Neuronal stem cell (in vitro differentiated cells): ENCODE data around the gene DRG1.
"Not testable (repeated sequence)": the region's sequence is repeated elsewhere in the genome, so short reads cannot be mapped to it uniquely, and the experiment has no call there.

Experiments used
- DNase-seq: peaks from one replicate; pipeline ENCODE4 v3.0.0-alpha.2; 2013; ENCODE audit warnings: low spot score
- H2AFZ ChIP-seq: one replicate; pipeline ENCODE4 v1.6.1; 2013; ENCODE audit warnings: mild to moderate bottlenecking, low read length, inconsistent platforms
- H2AK5ac ChIP-seq: 2 replicates; pipeline ENCODE4 v1.6.1; 2013; ENCODE audit warnings: low read depth, mild to moderate bottlenecking, inconsistent platforms, low read length, moderate library complexity, mixed read lengths
- H2BK120ac ChIP-seq: 2 replicates; pipeline ENCODE4 v1.6.1; 2013; ENCODE audit warnings: low read depth, mild to moderate bottlenecking, inconsistent platforms, low read length, moderate library complexity, mixed read lengths
- H2BK12ac ChIP-seq: one replicate; pipeline ENCODE4 v1.6.1; 2013; ENCODE audit warnings: low read length, inconsistent platforms
- H2BK15ac ChIP-seq: 2 replicates; pipeline ENCODE4 v1.6.1; 2013; ENCODE audit warnings: mild to moderate bottlenecking, low read length, inconsistent platforms, mixed read lengths
- H2BK5ac ChIP-seq: one replicate; pipeline ENCODE4 v1.6.1; 2013; ENCODE audit warnings: inconsistent platforms, mild to moderate bottlenecking, low read length, moderate library complexity
- H3K14ac ChIP-seq: one replicate; pipeline ENCODE4 v1.6.1; 2013; ENCODE audit warnings: low read length, inconsistent platforms
- H3K18ac ChIP-seq: 2 replicates; pipeline ENCODE4 v1.6.1; 2013; ENCODE audit warnings: low read length, inconsistent platforms
- H3K23ac ChIP-seq: 2 replicates; pipeline ENCODE4 v1.6.1; 2013; ENCODE audit warnings: low read depth, mild to moderate bottlenecking, mixed read lengths, low read length, inconsistent platforms; ENCODE audit not compliant: poor library complexity
- H3K27ac ChIP-seq: replicated peaks from 3 replicates; pipeline ENCODE4 v1.5.1; 2013; ENCODE audit warnings: low read length, inconsistent platforms
- H3K27me3 ChIP-seq, 3 experiments: 2 replicates each; pipeline ENCODE4 v1.6.1; 2013; ENCODE audit warnings: low read length in 3 of 3, mild to moderate bottlenecking in 2 of 3, inconsistent platforms in 1 of 3, low read depth in 1 of 3, mixed read lengths in 1 of 3, moderate library complexity in 1 of 3; ENCODE audit not compliant: control insufficient read depth in 3 of 3, insufficient read depth in 3 of 3
- H3K36me3 ChIP-seq, 2 donors: replicated peaks in 1 of 2; 2 replicates each; pipeline ENCODE4 v1.6.1; 2013; ENCODE audit warnings: low read length in 2 of 2; ENCODE audit not compliant: control insufficient read depth in 2 of 2, insufficient read depth in 2 of 2
- H3K4ac ChIP-seq: 2 replicates; pipeline ENCODE4 v1.6.1; 2013; ENCODE audit warnings: inconsistent platforms, mild to moderate bottlenecking, low read length, moderate library complexity
- H3K4me1 ChIP-seq, 2 donors: 1 replicate in 1 of 2; 2 replicates in 1 of 2; pipeline ENCODE4 v1.6.1; 2013; ENCODE audit warnings: low read length in 2 of 2, low read depth in 1 of 2; ENCODE audit not compliant: control insufficient read depth in 2 of 2, insufficient read depth in 1 of 2
- H3K4me2 ChIP-seq: one replicate; pipeline ENCODE4 v1.6.1; 2013; ENCODE audit warnings: mild to moderate bottlenecking, low read length, inconsistent platforms; ENCODE audit not compliant: insufficient read depth, poor library complexity, severe bottlenecking
- H3K4me3 ChIP-seq, 2 donors: 2 replicates each; pipeline ENCODE4 v1.5.1; 2013; ENCODE audit warnings: low read length in 2 of 2, mild to moderate bottlenecking in 2 of 2, inconsistent platforms in 1 of 2, moderate library complexity in 1 of 2
- H3K79me1 ChIP-seq: one replicate; pipeline ENCODE4 v1.6.1; 2013; ENCODE audit warnings: low read depth, mild to moderate bottlenecking, inconsistent platforms, low read length, moderate library complexity
- H3K9ac ChIP-seq: one replicate; pipeline ENCODE4 v1.6.1; 2013; ENCODE audit warnings: mild to moderate bottlenecking, low read depth, low read length, inconsistent platforms; ENCODE audit not compliant: poor library complexity
- H3K9me3 ChIP-seq, 2 donors: replicated peaks in 1 of 2; 2 replicates each; pipeline versions ENCODE3 to v1.6.1; 2013; ENCODE audit warnings: low read length in 2 of 2, mild to moderate bottlenecking in 2 of 2, inconsistent platforms in 1 of 2, low read depth in 1 of 2, mixed read lengths in 1 of 2, moderate library complexity in 1 of 2; ENCODE audit not compliant: control insufficient read depth in 2 of 2, insufficient read depth in 1 of 2
- H4K8ac ChIP-seq: one replicate; pipeline ENCODE4 v1.6.1; 2013; ENCODE audit warnings: low read depth, mild to moderate bottlenecking, inconsistent platforms, low read length, moderate library complexity
- H4K91ac ChIP-seq: one replicate; pipeline ENCODE4 v1.6.1; 2013; ENCODE audit warnings: low read length, low read depth, mild to moderate bottlenecking, inconsistent platforms; ENCODE audit not compliant: poor library complexity
- WGBS, 2 donors: extraction: QIAGEN DNeasy Blood & Tissue Kit; methylation state at CpG; one replicate each; pipeline ENCODE4 v1.1.7; 2013; ENCODE audit warnings: missing lambda C conversion rate in 2 of 2, mixed read lengths in 1 of 2; ENCODE audit not compliant: insufficient read length in 2 of 2, insufficient replicate concordance in 1 of 2; ENCODE audit errors: extremely low coverage in 2 of 2; 5-methylcytosine and 5-hydroxymethylcytosine counted together

The DRG1 gene

DNA sequence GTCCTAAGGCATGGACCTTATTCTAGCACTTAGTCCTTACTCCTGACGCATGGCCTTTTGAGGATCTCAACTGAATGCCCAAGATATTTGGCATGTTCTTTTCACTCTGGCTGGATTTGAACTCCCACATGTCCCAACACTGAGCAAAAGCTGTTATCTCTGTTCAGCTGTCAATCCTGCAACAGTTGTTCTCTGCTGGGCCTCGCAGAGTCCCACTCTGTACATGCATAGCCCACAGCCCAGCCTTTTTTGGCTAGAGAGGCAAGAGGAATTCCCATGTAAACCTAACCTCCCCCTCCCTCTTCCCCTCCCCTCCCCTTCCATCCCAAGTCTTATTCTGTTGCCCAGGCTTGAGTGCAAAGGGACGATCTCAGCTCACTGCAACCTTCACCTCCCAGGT, 21.8 kb upstream of the DRG1 start:
- no CpG with 5 or more reads among the region's 3 CpGs for WGBS, 2 donors
- no peak overlapping the region for H2BK15ac ChIP-seq
- no peak overlapping the region for H3K27ac ChIP-seq
- no peak overlapping the region for H3K4me2 ChIP-seq
- H2BK5ac ChIP-seq, result no peak overlapping the region
- no peak overlapping the region for H2AK5ac ChIP-seq
- H3K23ac ChIP-seq, result no peak overlapping the region
- H3K14ac ChIP-seq, result no peak overlapping the region
- H3K9ac ChIP-seq, result no peak overlapping the region
- H3K36me3 ChIP-seq, result no peaks in the 10 kb centered on the region
- no peaks in the 10 kb centered on the region for H3K27me3 ChIP-seq
- H4K91ac ChIP-seq, result no peak overlapping the region
- H3K18ac ChIP-seq, result no peak overlapping the region
- H2BK120ac ChIP-seq, result no peak overlapping the region
- no peak overlapping the region for H4K8ac ChIP-seq
- H2AFZ ChIP-seq, result no peak overlapping the region
- H3K9me3 ChIP-seq, result no peaks in the 10 kb centered on the region
- no peak overlapping the region for H3K4me3 ChIP-seq
- DNase-seq, result no peak
- H3K4ac ChIP-seq, result no peak overlapping the region
- H3K4me1 ChIP-seq, result no peaks in the 10 kb centered on the region
- no peak overlapping the region for H2BK12ac ChIP-seq
- no peaks in the 10 kb centered on the region for H3K79me1 ChIP-seq

DNA sequence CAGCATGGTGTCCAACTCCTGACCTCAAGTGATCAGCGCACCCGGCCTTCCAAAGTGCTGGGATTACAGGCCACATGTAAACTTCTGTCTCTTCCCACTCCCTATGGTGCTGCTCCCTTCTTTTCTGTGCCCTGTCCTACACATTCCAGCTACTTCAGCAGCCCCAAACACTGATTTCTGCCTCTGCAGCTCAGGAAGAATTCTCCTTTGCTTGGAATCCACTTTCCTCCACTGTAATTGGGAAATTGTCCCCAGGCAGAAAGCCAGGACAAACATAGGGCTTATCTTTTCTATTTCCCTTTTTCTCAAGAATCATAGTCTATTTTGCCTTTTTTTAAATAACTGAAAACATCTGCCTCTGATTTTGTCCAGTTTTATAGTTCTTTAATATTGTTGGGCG, 21.3 kb upstream of the DRG1 start:
- H2AFZ ChIP-seq, result no peak overlapping the region
- DNase-seq, result no peak
- H2BK15ac ChIP-seq, result no peak overlapping the region
- H4K8ac ChIP-seq, result no peak overlapping the region
- no peak overlapping the region for H3K4me2 ChIP-seq
- H3K18ac ChIP-seq, result no peak overlapping the region
- H3K4me1 ChIP-seq, result no peaks in the 10 kb centered on the region
- no peak overlapping the region for H3K23ac ChIP-seq
- no peaks in the 10 kb centered on the region for H3K27me3 ChIP-seq
- no peak overlapping the region for H2BK5ac ChIP-seq
- no peak overlapping the region for H3K4ac ChIP-seq
- H4K91ac ChIP-seq, result no peak overlapping the region
- no CpG with 5 or more reads among the region's 3 CpGs for WGBS, 2 donors
- no peak overlapping the region for H2BK120ac ChIP-seq
- no peaks in the 10 kb centered on the region for H3K79me1 ChIP-seq
- no peak overlapping the region for H3K4me3 ChIP-seq
- H3K27ac ChIP-seq, result no peak overlapping the region
- no peaks in the 10 kb centered on the region for H3K36me3 ChIP-seq
- no peak overlapping the region for H3K9ac ChIP-seq
- no peak overlapping the region for H2AK5ac ChIP-seq
- no peak overlapping the region for H3K14ac ChIP-seq
- no peak overlapping the region for H2BK12ac ChIP-seq
- H3K9me3 ChIP-seq, result no peaks in the 10 kb centered on the region

DNA sequence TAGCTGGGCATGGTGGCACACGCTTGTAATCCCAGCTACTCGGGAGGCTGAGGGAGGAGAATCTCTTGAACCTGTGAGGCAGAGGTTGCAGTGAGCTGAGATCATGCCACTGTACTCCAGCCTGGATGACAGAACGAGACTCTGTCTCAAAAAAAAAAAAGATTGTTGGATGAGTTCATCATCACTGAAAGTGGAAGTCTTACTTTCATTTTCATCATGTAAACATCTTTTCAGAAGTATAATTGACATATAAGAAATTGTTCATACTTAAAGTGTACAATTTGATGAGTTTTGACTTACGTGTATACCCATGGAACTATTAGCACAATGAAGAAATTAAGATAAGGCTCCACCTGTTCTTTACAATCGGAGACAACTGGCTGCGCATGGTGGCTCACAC, 20.8 kb upstream of the DRG1 start:
- H3K79me1 ChIP-seq, H3K4me3 ChIP-seq, H2AK5ac ChIP-seq, H2BK5ac ChIP-seq, H2BK120ac ChIP-seq, H3K36me3 ChIP-seq, H2BK15ac ChIP-seq, H3K27me3 ChIP-seq, H3K23ac ChIP-seq, H3K4me2 ChIP-seq, H2AFZ ChIP-seq, H3K9me3 ChIP-seq, DNase-seq, H3K4ac ChIP-seq, H3K4me1 ChIP-seq, H4K91ac ChIP-seq, H3K14ac ChIP-seq, H2BK12ac ChIP-seq, H3K27ac ChIP-seq, H3K18ac ChIP-seq, H4K8ac ChIP-seq, H3K9ac ChIP-seq: not testable (repeated sequence)
- no CpG with 5 or more reads among the region's 6 CpGs for WGBS, 2 donors

DNA sequence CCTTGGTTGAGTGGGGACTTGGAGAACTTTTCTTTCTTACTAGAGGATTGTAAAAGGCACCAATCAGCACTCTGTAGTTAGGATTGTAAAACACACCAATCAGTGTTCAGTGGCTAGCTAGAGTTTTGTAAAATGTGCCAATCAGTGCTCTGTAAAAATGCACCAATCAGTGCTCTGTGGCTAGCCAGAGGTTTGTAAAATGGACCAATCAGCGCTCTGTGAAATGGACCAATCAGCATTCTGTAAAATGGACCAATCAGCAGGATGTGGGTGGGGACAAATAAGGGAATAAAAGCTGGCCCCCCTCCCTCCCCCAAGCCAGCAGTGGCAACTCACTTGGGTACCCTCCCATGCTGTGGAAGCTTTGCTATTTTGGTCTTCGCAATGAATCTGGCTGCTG, 5.5 kb upstream of the DRG1 start:
- Histone ChIP-seq H3K4me2 (no peak overlapping the region), H2AFZ (no peak overlapping the region), H2BK15ac (no peak overlapping the region), H3K4ac (no peak overlapping the region), H4K8ac (no peak overlapping the region), H3K18ac (no peak overlapping the region), H4K91ac (no peak overlapping the region), H3K4me3 (no peak overlapping the region), H3K23ac (no peak overlapping the region), H3K14ac (no peak overlapping the region), H3K27me3 (no peaks in the 10 kb centered on the region), H3K4me1 (peaks cover 0 to 4% of the 10 kb centered on the region in 2 donors), H3K27ac (no peak overlapping the region), H3K36me3 (no peaks in the 10 kb centered on the region), H2AK5ac (no peak overlapping the region), H3K9ac (no peak overlapping the region), H3K79me1 (no peaks in the 10 kb centered on the region), H2BK12ac (no peak overlapping the region), H2BK5ac (no peak overlapping the region), H2BK120ac (no peak overlapping the region), H3K9me3 (peaks cover 0 to 1% of the 10 kb centered on the region in 2 donors)
- DNase-seq, result no peak
- no CpG with 5 or more reads among the region's 2 CpGs for WGBS, 2 donors
